RWPE2 (cell line): Measurements from ENCODE around the gene TPH1.

Experiments
- ATAC-seq: fragments of 200-7000 bp; cut with Tn5 transposase; 3 replicates; pipeline ENCODE4 v1.9.1; 2021; ENCODE audit warnings: low read depth
- DNase-seq: peaks from one replicate; pipeline ENCODE4 v3.0.0-alpha.2; 2020; ENCODE audit warnings: low spot score
- H3K27ac ChIP-seq: fragments of 450-650 bp; 2 replicates; pipeline ENCODE4 v1.5.1; 2017; ENCODE audit warnings: mild to moderate bottlenecking; ENCODE audit not compliant: poor library complexity, severe bottlenecking
- H3K27me3 ChIP-seq: fragments of 250-450 bp; sonication (Bioruptor Pico); 2 replicates; pipeline ENCODE4 v1.5.1; 2021; ENCODE audit warnings: mild to moderate bottlenecking, moderate library complexity; ENCODE audit not compliant: insufficient read depth, poor library complexity, severe bottlenecking
- H3K36me3 ChIP-seq: fragments of 250-450 bp; sonication (Bioruptor Pico); 2 replicates; pipeline ENCODE4 v1.5.1; 2020; ENCODE audit warnings: low read depth, mild to moderate bottlenecking, moderate library complexity
- H3K4me1 ChIP-seq: fragments of 250-450 bp; sonication (Bioruptor Pico); 2 replicates; pipeline ENCODE4 v1.5.1; 2021; ENCODE audit warnings: mild to moderate bottlenecking, moderate library complexity; ENCODE audit not compliant: insufficient read depth, poor library complexity, severe bottlenecking
- H3K4me3 ChIP-seq: fragments of 250-450 bp; sonication (Bioruptor Pico); 2 replicates; pipeline ENCODE4 v1.5.1; 2021; ENCODE audit warnings: mild to moderate bottlenecking, moderate library complexity; ENCODE audit not compliant: severe bottlenecking
- H3K9me3 ChIP-seq: fragments of 250-450 bp; sonication (Bioruptor Pico); 2 replicates; pipeline ENCODE4 v1.5.1; 2021; ENCODE audit warnings: mild to moderate bottlenecking, moderate library complexity; ENCODE audit not compliant: severe bottlenecking
- CTCF ChIP-seq: fragments of 450-650 bp; IDR thresholded peaks from one replicate; pipeline ENCODE4 v1.5.1; 2017; ENCODE audit warnings: mild to moderate bottlenecking, moderate library complexity; ENCODE audit not compliant: poor library complexity, severe bottlenecking

The TPH1 gene

GRCh38 chr11:18014876-18015275, 31.2 kb downstream of the TPH1 start:
- H3K36me3 ChIP-seq: no peaks in the 10 kb centered on the region
- no peak for ATAC-seq
- no peaks in the 10 kb centered on the region for H3K9me3 ChIP-seq
- DNase-seq: no peak
- H3K4me3 ChIP-seq: no peak overlapping the region
- H3K27me3 ChIP-seq: no peaks in the 10 kb centered on the region
- TF ChIP-seq CTCF: no peak
- no peaks in the 10 kb centered on the region for H3K4me1 ChIP-seq
- no peak overlapping the region for H3K27ac ChIP-seq

DNA sequence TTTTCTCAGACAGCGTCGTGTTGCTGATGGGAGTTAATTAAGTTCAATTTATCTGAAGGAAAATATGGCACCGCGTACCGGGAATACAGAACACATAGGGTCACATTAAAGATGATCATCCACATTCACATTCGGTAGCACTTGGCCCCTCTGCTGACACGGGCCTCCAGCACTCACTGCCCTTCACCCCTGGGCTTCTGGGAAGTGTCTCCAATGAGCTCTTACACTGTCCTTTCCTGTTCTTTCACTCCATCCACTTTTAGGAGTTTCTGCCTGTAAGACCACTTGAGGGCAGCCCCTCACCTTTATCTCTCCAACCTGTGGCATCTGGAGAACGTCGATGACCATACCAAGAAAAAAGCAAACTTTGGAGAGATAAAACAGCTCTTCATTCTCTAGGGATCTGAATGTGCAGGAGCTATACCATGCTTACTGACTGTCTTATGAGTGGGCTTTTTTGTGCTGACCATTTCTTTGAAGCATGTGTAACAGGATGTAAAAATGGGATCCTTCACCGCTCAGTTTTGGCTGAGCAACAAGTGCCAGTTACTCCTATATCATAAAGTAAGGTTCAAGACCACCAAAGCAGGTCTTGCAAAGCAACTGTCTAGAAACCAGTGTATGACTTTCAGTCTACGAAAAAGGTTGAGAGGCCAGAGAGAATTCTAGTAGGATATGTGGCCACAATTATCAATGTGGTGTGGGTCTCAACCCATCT, 32.1 kb downstream of the TPH1 start:
- ATAC-seq: no peak
- H3K9me3 ChIP-seq: no peaks in the 10 kb centered on the region
- peak overlapping the region; percentile 52 for H3K4me3 ChIP-seq
- no peak for TF ChIP-seq CTCF
- H3K27me3 ChIP-seq: no peaks in the 10 kb centered on the region
- no peak for DNase-seq
- H3K27ac ChIP-seq: peak overlapping the region; percentile 19
- no peaks in the 10 kb centered on the region for H3K4me1 ChIP-seq
- no peaks in the 10 kb centered on the region for H3K36me3 ChIP-seq

- Histone ChIP-seq H3K36me3 (no peaks in the 10 kb centered on the region), H3K27ac (peak within 1 kb of the TSS; percentile 19), H3K27me3 (no peaks in the 10 kb centered on the region), H3K9me3 (no peaks in the 10 kb centered on the region), H3K4me3 (peak within 1 kb of the TSS; percentile 52), H3K4me1 (no peaks in the 10 kb centered on the region)
- peak; percentile 87 for ATAC-seq
- DNase-seq: peak; percentile 90
- TF ChIP-seq CTCF: peak; percentile 6
Measured at GRCh38 chr11:18012906-18013781, 32.9 kb downstream of the TPH1 start, which contains the start of gene SERGEF. Gene SERGEF (minus strand): TSS chr11:18013047. CDS start chr11:18013010, 37 bp downstream.

DNA sequence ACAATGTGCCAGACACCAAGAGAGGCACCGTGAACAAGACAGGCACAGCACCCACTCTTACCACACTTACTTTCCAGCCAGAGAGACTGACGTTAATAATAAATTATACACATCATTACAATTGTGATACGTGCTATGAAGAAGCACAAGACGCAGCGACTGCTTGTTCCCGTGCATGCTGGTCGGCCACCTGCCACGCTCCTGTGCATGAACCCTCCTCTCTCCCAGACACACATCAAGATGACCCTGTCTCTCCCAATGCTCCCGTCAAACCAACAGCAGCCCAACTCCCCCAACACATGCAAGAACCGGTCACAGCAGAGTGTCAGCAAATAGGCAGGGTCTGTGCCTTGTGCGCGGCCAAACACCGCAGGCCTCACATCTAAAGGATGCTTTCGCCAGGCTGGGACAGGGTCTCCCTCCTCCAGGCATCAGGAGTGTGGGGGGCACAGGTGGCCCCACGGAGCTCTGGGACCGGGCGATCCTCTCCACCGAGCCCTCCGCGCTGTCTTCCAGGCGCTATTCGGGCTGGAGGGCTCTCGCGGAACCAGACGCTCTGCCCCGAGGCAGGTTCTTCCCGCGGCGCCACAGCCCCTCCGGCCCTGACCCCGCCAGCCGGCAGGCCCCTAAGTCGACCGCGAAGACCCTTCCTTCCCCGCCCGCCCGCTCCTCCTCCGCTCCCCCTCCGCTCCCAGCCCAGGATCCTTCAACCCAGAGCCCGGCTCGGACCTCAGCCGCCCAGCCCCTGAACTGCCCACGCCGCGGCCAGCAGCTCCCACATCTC, 33.8 kb downstream of the TPH1 start:
- no peak for DNase-seq
- H3K27ac ChIP-seq: peak overlapping the region; percentile 19
- no peaks in the 10 kb centered on the region for H3K9me3 ChIP-seq
- no peak for TF ChIP-seq CTCF
- H3K4me3 ChIP-seq: peak overlapping the region; percentile 52
- H3K36me3 ChIP-seq: no peaks in the 10 kb centered on the region
- peak; percentile 13 for ATAC-seq
- H3K4me1 ChIP-seq: no peaks in the 10 kb centered on the region
- H3K27me3 ChIP-seq: no peaks in the 10 kb centered on the region
